HG03045 (cell line): Measurements from ENCODE around the gene PEX11G.
"Not testable (repeated sequence)": the region's sequence is repeated elsewhere in the genome, so short reads cannot be mapped to it uniquely, and the experiment has no call there.

Experiments used
- ATAC-seq: cut with Tn5 transposase; IDR thresholded peaks from one replicate; pipeline ENCODE4 v1.9.1; 2021; ENCODE audit warnings: mild to moderate bottlenecking, moderate library complexity; ENCODE audit not compliant: unreplicated experiment

PEX11G gene

GRCh38 chr19:7441468-7442146, 47.2 kb downstream of the PEX11G start:
- no peak for ATAC-seq

- ATAC-seq, result no peak
Measured at GRCh38 chr19:7440188-7440975, 48.5 kb downstream of the PEX11G start.

- ATAC-seq, result no peak
Measured at GRCh38 chr19:7435586-7435985, 53.2 kb downstream of the PEX11G start.

GRCh38 chr19:7434391-7434790, 54.4 kb downstream of the PEX11G start:
- ATAC-seq, result no peak

- ATAC-seq, result not testable (repeated sequence)
Measured at GRCh38 chr19:7433456-7433855, 55.4 kb downstream of the PEX11G start.

- ATAC-seq, result no peak
Measured at GRCh38 chr19:7429638-7430282, 59.1 kb downstream of the PEX11G start.

GRCh38 chr19:7428651-7429113, 60.2 kb downstream of the PEX11G start:
- ATAC-seq, result no peak

GRCh38 chr19:7427944-7428343, 60.9 kb downstream of the PEX11G start:
- no peak for ATAC-seq

GRCh38 chr19:7426986-7427385, 61.8 kb downstream of the PEX11G start:
- no peak for ATAC-seq
